Hematopoietic multipotent progenitor cell (in vitro differentiated cells): Measurements from ENCODE around the gene ENSA. TPM values are rescaled to one million over a fixed set of nuclear protein-coding genes. Genes with fewer than 3 reads are reported as not detected.
"Not testable (repeated sequence)": the region's sequence is repeated elsewhere in the genome, so short reads cannot be mapped to it uniquely, and the experiment has no call there.

Experiments used
- DNase-seq, 3 donors: peaks; one replicate each; pipeline ENCODE4 v3.0.0-alpha.2; 2011 to 2015; ENCODE audit warnings: low read depth in 2 of 3, low spot score in 2 of 3
- total RNA-seq: library from RNA; depleted of rRNA; stranded (reverse); fragments of >200 nt; gene quantifications from one replicate; pipeline ENCODE4 v1.2.3, GENCODE V29; 2012

The ENSA gene
- total RNA-seq, 1 donor, result 83.7 TPM

DNA sequence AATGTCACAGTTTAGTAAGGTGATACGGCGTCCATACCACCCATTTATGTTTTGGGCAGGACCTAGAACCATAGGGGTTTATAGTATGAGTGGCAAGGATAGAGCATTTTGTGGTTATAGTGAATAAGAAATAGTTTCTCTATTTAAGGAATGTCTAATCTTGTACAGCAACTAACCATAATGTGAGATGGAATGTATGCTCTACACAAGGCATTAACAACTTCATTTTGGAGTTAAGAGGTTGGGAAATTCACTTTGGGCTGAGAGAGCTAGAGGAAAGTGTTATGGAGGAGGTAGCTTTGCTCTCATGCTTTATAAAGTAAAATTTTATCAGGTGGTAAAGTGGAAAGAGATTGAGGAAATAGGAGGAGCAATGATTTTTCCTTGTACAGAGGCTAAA lies 47.0 kb downstream of the ENSA start:
- DNase-seq, result no peak

- not testable (repeated sequence) for DNase-seq
These were observed 47.5 kb downstream of the ENSA start for GRCh38 chr1:150581962-150582361.

DNA sequence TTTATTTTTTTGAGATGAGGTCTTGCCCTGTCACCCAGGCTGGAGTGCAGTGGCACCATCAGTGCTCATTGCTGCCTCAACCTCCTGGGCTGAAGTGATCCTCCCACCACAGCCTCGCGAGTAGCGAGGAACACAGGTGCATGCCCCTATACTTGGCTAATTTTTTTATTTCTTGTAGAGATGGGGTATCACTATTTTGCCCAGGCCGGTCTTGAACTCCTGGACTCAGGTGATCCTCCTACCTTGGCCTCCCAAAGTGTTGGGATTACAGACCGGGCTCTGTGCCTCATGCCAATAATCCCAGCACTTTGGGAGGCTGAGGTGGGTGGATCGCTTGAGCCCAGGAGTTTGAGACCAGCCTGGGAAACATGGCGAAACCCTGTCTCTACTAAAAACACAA lies 48.0 kb downstream of the ENSA start:
- not testable (repeated sequence) for DNase-seq

DNA sequence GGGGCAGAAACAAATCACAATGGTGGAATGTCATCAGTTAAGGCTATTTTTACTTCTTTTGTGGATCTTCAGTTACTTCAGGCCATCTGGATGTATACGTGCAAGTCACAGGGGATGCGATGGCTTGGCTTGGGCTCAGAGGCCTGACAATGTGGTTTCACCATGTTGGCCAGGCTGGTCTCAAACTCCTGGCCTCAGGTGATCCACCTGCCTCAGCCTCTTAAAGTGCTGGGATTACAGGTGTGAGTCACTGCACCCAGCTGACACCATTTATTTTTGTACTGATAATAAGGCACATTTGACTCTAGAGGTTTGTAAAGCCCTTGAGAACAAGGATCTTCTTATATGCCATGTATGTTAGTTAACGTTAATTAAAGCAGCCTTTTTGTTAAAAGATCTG lies 48.4 kb downstream of the ENSA start:
- DNase-seq, result not testable (repeated sequence)

GRCh38 chr1:150579945-150580642 lies 49.3 kb downstream of the ENSA start:
- no peak for DNase-seq

DNA sequence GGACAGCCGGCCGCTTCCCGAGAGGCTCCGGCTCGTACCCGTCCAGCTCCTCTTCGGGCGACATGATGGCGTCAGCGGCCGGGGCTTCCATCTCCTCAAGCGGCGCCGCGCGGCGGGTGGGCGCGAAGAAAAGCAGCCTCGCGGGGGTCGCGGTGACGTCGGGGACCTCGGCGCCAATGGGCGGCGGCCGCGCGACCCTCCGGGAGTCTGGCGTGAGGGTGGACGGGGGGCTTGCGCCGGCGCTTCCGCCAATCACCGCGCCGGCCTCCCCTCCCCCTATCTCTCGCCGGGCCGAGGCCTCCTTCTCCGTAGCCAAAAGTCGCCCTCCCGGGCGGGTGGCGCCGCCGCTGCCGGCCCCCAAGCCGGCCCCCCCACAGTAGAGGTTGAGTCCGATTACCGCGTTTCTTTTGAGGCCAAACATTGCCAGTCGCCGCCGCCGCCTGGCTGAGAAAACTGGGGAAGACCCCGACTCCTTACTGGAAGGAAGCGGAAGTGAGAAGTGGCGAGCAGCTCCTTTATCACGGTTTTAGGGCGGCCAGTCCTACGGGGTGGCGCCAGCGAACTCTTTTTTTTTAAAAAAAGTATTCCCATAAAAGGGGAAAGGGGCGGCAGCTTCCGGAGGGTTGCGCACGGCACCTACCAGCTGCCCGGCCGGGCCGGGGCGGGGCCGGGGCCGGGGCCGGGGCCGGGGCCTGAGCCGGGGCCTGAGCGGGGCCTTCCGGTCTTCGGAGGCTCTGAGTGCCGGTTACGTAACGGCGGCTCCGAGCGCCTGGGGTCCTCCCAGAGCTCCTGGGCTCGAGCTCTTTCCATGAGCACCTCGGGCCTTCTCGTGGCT lies 50.1 kb downstream of the ENSA start, which contains the start of gene MCL1:
Gene MCL1, minus strand, starts transcription at position 501 of the 835 bp plus-strand sequence. Its CDS starts 80 bp downstream, at position 421.
- DNase-seq, result peak; percentile 74 to 98 (median 95)

DNA sequence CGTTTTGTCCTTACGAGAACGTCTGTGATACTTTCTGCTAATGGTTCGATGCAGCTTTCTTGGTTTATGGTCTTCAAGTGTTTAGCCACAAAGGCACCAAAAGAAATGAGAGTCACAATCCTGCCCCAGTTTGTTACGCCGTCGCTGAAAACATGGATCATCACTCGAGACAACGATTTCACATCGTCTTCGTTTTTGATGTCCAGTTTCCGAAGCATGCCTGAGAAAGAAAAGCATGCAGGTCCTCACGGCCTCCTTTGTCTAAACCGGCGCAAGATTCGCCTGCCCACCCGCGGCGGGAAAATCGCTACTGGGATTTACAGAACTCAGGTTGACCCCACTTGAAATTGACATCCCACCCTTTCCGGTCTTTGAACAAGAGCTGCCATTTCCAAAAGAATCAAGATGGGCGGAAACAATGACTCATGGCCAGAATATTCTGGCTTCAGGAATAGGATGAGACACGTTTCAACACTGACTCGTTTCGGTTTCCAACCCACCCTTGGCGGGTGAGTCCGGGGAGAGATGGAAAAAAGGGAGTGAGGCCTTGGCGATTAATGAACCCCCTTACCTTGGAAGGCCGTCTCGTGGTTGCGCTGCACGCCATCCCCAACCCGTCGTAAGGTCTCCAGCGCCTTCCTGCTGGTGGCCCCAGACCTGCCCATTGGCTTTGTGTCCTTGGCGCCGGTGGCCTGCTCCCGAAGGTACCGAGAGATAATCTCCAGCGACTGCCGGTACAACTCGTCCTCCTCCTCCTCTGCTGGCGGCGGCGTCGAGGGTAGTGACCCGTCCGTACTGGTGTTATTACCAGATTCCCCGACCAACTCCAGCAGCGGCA lies 50.9 kb downstream of the ENSA start:
- peak in 1 of 3 donors; percentile 48 for DNase-seq

DNA sequence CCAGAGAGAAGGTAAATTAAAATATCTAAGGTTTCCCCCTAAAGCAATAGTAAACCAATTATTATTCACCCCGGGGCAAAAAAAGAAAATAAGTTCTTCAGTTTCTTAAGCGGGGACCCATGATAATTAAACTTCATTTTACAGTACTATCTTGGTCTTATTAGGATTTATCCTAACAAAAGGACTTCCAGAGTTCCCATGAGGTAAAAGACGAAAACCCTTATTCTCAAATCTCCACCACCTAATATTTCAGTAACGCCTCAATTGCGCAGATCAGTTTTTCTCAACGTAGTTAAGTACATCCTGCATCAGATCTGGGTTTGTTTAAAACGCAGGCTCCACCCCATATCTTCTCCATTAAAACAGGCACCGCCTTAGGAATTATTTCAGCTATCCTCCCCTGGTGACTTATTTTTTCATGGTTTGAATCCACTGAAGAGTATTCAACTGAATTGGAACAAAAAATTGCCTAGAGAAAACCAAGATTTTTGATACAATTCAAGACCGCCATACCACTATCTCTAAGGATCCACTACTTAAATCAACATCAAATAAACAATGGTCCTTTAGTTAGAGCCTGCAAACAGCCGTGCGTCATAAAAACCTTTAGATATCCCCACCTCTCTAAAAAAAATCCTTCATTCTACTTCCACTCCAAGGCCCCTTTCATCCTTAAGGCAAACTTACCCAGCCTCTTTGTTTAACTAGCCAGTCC lies 51.7 kb downstream of the ENSA start:
- DNase-seq, result no peak

DNA sequence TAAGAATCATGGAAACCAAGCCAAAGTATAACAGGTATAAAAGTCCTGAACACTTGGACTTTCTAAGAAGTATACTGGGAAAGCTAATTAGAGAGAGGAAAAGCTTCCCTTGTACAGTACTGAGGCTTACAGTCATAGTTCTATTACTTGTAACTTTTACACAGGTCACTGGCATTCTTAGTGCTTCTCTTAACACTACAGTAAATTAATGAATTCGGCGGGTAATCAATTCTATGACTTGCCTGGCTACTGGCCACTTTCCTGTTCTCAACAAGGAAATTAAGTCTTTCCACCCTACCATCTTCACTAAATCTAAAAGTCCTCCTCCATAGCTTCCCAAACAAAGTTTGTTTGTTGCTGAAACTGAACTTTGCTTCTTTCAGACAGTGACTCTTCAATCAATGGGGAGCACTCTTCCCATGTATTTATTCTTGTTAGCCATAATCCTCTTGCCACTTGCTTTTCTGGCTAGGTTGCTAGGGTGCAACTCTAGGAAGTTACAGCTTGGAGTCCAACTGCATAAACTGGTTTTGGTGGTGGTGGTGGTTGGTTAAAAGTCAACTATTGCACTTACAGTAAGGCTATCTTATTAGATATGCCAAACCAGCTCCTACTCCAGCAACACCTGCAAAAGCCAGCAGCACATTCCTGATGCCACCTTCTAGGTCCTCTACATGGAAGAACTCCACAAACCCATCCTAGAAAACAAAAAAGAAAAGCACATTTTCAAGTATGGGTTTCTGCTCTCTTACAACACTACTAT lies 52.4 kb downstream of the ENSA start:
- DNase-seq, result no peak

- DNase-seq, result no peak
These were observed 53.1 kb downstream of the ENSA start for GRCh38 chr1:150576367-150576711.

DNA sequence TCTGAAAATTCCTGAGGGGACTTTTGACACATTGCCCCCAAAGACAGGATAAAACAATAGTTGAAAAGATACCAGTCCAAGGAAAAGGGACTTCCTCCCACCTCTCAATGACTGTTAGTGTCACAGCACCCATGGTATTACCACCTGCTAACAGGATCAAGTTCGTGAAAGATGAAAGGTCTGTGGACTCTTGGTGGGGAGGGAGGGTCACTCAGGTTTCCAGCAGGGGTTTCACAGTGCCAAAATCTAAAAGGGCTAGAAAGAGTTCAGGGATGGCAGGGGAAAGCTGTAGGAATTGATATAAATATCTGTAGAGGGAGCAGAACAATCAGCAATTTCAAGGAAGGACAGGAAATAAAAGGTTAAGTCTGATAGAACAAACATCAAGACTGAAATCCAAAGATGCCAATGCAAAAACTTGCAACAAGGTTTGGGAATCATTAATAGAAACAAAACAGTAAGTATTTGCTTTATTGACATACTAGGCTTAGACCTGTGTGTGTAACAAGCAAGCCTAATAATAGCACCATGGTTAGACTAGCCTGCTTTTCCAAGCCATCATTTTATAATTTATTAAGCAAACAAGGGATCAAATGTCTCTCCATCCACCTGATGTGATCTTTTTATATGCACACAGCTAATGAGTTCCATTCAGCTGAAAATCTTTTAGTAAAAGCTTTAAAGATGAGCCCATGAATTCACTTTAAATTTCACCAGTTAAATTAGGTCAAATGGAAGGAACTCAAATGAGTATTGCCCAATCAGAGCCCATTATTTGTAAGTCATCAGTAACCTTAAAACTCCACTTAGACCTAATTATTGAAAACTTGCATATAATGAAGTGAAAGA lies 53.7 kb downstream of the ENSA start:
- DNase-seq, result no peak

DNA sequence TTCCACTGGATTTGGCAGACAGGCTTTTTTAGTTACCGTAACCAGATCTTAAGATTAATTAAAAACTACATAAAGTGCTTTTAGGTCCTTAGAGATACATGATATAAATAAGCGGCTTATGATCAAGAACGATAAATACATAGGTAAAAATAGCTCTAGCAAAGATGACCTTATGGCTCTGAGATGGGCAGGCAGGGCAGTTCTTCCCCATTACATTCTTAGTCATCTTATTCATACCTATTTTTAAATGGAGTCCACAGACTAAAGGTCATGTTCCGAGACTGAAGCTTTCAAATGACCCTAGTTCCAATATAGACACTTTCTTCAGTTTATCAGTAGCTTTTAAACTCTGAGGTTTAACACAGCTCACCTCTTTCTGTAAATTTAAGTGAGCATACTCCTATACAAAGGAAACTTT lies 54.3 kb downstream of the ENSA start:
- no peak for DNase-seq

DNA sequence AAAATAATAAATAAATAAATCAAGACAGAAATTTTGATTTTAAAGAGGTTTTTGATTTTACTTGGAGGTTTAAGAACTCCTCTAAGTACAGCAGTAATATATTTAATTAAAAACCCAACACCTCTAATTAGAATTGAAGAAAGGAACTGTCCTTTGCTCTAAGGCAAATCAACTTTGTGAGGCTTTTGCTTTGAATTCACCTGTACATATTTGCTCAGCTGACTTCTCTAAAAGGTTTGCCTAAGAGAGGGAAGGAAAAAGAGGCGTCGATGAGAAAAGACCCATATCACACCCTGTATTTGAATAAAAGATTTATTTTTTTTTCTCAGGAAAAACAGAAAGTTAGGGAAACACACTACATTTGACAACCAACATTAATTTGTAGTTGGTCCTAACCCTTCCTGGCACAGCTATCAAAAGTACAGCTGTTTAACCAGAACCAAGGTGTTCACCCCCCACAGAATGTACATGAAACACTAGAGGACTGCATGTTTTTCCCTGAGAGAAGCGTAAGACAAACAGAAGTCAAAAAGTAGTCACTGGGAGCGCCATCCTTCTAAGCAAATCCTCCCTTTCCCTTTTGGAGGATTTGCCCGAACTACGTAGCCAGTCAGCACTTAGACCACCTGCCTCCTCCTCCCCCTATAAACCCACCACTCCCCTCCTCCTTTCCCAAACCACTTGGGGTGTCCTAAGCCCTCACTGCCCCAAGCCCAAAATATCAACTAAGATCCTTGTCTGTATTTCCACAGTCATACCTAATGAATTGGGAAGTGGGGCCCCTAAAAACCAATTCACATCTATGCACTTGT lies 54.9 kb downstream of the ENSA start:
- DNase-seq, result no peak

DNA sequence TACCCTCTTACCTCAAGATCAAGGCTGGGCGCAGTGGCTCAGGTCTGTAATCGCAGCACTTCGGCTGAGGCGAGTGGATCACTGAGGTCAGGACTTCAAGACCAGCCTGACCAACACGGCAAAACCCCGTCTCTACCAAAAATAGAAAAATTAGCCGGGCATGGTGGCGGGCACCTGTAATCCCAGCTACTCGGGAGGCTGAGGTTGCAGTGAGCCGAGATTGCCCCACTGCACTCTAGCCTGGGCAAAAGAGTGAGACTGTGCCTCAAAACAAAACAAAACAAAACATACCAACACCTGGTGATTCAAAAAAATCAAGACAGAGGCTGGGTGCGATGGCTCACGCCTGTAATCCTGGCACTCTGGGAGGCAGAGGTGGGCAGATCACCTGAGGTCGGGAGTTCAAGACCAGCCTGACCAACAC lies 55.8 kb downstream of the ENSA start:
- not testable (repeated sequence) for DNase-seq

GRCh38 chr1:150572918-150573647 lies 56.3 kb downstream of the ENSA start:
- DNase-seq, result peak in 1 of 3 donors; percentile 47
